ENCODE data around the gene SLC35F1.

Gene SLC35F1

DNA sequence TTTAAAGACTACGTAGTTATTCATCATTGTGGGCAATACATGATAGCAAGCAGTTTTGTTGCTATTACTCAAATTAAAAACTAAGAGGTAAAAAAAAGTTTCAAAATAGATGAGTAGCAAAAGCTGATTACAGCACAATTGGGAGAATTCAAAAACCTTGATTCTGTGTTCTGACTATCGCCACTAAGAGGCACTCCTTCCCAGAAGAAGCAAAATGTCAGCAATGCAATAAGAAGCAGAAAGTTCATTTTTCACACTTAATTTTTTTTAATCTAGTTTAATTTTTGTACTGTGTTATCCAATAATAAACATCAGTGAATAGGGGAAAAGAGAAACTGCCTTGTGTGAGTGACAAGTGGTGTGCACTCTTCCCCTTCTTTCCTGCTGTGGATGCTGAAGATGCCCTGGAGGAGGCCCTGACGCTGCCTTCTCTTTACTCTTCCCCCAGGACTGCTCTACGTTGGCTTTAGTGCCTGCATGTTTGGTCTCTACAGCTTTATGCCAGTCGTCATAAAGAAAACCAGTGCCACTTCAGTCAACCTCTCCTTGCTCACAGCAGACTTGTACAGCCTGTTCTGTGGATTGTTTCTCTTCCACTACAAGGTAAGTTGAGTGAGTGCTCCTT, 377.8 kb downstream of the SLC35F1 start:
- DNase-seq: no peak

GRCh38 chr6:118285791-118286190, 378.7 kb downstream of the SLC35F1 start:
- no peak for DNase-seq

- no peak for DNase-seq
These were observed 381.5 kb downstream of the SLC35F1 start for GRCh38 chr6:118288355-118289124.

- DNase-seq: no peak
These were observed 385.5 kb downstream of the SLC35F1 start for GRCh38 chr6:118292558-118292957.

DNA sequence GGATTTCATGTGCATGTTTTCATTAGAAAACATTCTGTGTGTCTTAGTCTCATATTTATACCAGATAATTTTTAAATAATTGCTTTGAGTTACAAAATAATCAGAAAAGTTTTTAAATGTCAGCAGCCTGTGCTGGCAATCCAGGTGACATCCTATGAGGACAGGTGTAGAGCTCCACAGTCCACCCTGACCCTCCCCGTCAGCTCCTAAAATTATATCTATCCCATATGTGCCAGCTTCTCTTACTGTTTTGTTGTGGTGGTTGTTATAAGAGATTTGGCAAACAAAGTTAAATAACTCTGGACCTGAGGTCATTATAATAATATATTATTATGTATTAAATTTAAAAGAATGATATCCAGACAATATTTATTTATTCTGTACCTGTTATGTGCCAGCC, 387.8 kb downstream of the SLC35F1 start:
- no peak for DNase-seq

- DNase-seq: no peak
These were observed 388.3 kb downstream of the SLC35F1 start for GRCh38 chr6:118295336-118295735.

- no peak for DNase-seq
These were observed 389.3 kb downstream of the SLC35F1 start for GRCh38 chr6:118296129-118296901.

GRCh38 chr6:118297821-118298220, 390.8 kb downstream of the SLC35F1 start:
- no peak for DNase-seq

DNA sequence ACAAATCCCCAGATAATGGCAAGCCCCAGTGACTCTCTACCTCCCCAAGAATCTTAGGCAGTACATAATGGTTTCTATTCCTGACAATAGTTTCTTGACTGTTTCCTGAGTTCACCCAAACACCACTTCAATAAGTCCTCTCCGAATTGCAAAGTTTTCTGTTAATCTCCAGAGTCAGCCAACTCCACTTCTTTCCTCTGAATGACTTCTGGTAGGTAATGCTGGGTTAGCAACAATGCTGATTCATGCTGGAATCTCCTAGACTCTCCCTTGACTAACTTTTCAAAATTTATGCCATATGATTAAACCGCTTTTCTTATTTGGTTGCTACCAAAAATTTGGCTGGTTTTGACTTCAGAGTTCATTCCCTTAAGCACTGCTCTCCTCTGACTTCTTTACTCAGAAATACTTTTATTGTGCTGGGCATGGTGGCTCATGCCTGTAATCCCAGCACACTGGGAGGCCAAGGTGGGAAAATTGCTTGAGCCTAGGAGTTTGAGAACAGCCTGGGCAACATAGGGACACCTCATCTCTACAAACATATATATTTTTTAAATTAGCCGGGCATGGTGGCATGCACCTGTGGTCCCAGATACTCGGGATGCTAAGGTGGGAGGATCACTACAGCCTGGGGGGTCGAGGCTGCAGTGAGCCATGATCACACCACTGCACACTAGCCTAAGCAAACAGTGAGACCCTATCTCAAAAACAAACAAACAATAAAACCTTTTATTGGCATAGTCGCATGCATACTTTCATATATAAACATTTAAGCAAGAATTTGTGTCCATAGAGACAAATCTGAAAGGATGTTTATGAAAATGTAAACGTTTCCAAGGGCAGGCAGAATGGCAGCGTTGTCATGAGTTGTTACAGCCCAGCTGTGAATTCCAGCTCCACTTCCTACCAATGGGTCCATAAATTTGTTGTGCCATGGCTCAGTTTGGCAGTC, 391.7 kb downstream of the SLC35F1 start:
- DNase-seq: no peak

DNA sequence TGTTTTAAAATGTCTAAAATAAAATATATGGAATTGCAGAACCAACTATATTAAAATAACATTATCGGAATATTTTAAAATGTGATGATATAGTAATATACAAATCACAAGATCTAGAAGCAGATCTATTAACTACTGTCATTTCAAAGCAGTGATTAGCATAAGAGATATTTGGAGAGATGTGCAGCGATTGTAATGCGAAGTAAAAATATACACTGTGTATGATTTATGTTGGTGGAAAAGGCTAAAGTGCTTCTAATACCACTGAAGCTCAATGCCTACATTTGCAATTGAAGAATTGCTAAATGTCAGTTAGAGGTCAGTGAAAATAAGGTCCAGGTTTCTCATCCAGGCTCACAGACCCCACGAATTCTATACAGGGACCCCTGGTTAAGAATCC, 392.4 kb downstream of the SLC35F1 start:
- no peak for DNase-seq

GRCh38 chr6:118304321-118304720, 397.3 kb downstream of the SLC35F1 start:
- DNase-seq: no peak

DNA sequence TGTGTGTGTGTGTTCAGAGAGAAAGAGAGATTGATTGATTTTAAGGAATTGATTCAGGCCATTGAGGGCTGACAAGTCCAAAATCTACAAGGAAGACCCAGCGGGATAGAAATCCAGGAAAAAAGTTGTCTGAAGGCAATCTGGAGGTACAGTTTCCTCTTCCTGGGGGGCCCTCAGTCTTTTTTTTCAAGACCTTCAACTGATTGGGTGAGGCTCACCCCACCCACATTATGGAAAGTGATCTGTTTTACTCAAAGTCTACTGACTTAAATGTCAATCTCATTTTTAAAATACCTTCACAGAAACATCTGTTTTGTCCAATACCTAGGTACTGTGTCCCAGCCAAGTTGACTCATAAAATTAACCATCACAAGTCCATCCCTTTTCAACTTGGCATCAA, 398.0 kb downstream of the SLC35F1 start:
- no peak for DNase-seq

- no peak for DNase-seq
These were observed 399.6 kb downstream of the SLC35F1 start for GRCh38 chr6:118306392-118307238.

GRCh38 chr6:118307581-118307980, 400.5 kb downstream of the SLC35F1 start:
- DNase-seq: no peak

- DNase-seq: no peak
These were observed 402.5 kb downstream of the SLC35F1 start for GRCh38 chr6:118309337-118310093.

DNA sequence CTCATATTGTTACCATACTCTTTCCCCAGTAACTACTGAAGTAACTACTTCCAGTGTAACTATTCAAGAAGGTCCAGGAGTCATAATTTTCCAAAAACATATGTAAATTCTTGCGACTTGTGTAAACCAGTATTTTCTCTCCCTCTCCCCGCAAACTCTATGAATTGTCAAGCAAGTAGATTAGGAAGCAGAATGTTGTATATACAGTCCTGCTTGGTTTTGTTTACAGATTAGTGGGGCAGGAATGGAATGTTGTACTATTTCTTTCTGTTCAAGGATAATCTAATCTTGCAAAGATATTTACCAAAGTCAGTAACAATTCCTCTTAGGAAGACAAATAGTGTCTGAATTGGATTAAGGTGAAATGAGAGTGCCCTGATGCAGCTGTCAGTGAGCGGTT, 406.1 kb downstream of the SLC35F1 start:
- no peak for DNase-seq

- no peak for DNase-seq
These were observed 406.7 kb downstream of the SLC35F1 start for GRCh38 chr6:118313762-118314161.

DNA sequence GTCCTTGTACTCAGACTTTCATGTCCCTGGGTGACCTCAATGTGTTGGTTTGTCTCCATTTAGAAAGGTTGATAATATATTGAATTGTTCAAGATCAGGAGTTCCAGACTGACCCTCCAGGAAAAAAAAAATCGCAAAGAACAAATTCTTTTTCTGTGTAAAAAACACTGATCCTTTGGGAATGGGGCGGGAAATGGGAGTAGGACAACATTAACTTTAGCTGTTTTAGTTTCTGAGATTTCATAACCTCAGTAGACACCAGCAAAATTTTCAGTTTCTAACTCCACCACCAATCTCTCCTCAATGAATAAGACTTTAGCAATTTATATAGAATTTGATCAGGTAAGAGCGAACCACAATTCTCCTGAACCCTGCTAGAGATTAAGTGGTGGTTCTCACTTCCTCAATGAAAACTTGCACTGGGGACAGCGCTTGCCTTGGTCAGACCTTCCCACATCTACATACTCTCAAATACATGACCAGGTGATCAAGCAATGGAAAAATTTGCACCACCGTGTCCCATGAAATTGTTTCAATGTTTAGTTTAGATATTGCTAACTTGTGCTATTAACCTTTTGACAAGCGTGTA, 409.8 kb downstream of the SLC35F1 start:
- DNase-seq: no peak

GRCh38 chr6:118317581-118318563, 410.8 kb downstream of the SLC35F1 start:
- no peak for DNase-seq
